Spleen (tissue), 7 donors: ENCODE data around the gene CTSZ.

Source experiments
- CTCF ChIP-seq, 11 experiments: fragments of 200-600 bp in 7 of 11; fragments of 450-650 bp in 4 of 11; sonication (generic) in 4 of 11; IDR thresholded peaks in 8 of 11; conservative IDR thresholded peaks in 3 of 11; 1 replicate in 7 of 11; 2 replicates in 4 of 11; pipeline versions ENCODE4 v1.4.0 to v1.8.0; 2016 to 2021; ENCODE audit warnings: antibody characterized with exemption in 11 of 11, inconsistent platforms in 4 of 11, mild to moderate bottlenecking in 1 of 11
- POLR2AphosphoS5 ChIP-seq, 3 donors: sonication (generic); formaldehyde crosslinking; IDR thresholded peaks; one replicate each; pipeline ENCODE4 v1.5.1; 2017; ENCODE audit warnings: antibody characterized with exemption in 3 of 3
- donor health status: DM: no; HTN: no; CAD: no; lungs with moderate emphysema.
- donor health status: DM: no; HTN: no; CAD: no.
- donor health status: DM: no; HTN: no; CAD: no.

GRCh38 chr20:59035381-59035780 is 28.3 kb upstream of the CTSZ start:
- TF ChIP-seq POLR2AphosphoS5 (IDR thresholded peaks at IDR 0.05) (no peak), CTCF (IDR thresholded peaks at IDR 0.05 in 8 of 11, conservative IDR thresholded peaks at IDR 0.05 in 3 of 11) (no peak)
